Transverse colon (tissue), 4 donors: ENCODE data around the gene ZMYM4. TPM values are rescaled to one million over a fixed set of nuclear protein-coding genes. Genes with fewer than 3 reads are reported as not detected.

Experiments used
- DNase-seq: peaks from one replicate; pipeline ENCODE4 v3.0.0-alpha.2; 2019
- H3K27ac ChIP-seq, 4 donors: fragments of 200-600 bp; sonication (generic); 2 replicates each; pipeline ENCODE4 v1.5.1; 2016 to 2018; ENCODE audit warnings: inconsistent platforms in 4 of 4
- H3K27me3 ChIP-seq: fragments of 200-600 bp; sonication (generic); 2 replicates; pipeline ENCODE4 v1.5.1; 2017; ENCODE audit warnings: inconsistent platforms
- H3K36me3 ChIP-seq, 4 donors: fragments of 200-600 bp; sonication (generic); 2 replicates each; pipeline ENCODE4 v1.5.1; 2017 to 2019; ENCODE audit warnings: inconsistent platforms in 4 of 4
- H3K4me1 ChIP-seq, 4 donors: fragments of 200-600 bp; sonication (generic); 2 replicates each; pipeline ENCODE4 v1.5.1; 2017 to 2020; ENCODE audit warnings: inconsistent platforms in 4 of 4
- H3K4me3 ChIP-seq, 4 donors: fragments of 200-600 bp; sonication (generic); 1 replicate in 1 of 4; 2 replicates in 3 of 4; pipeline versions ENCODE4 v1.5.1 to v1.6.1; 2017 to 2019; ENCODE audit warnings: inconsistent platforms in 4 of 4
- H3K9me3 ChIP-seq, 2 donors: fragments of 200-600 bp; sonication (generic); 2 replicates each; pipeline ENCODE4 v1.5.1; 2017 to 2019; ENCODE audit warnings: inconsistent platforms in 2 of 2
- EP300 ChIP-seq: sonication (generic); formaldehyde crosslinking; IDR thresholded peaks from one replicate; pipeline ENCODE4 v1.6.1; 2017; ENCODE audit warnings: antibody characterized with exemption, low read depth
- POLR2A ChIP-seq: fragments of 450-650 bp; IDR thresholded peaks from one replicate; pipeline ENCODE4 v1.6.1; 2016; ENCODE audit warnings: antibody characterized with exemption, mild to moderate bottlenecking, moderate library complexity
- POLR2AphosphoS5 ChIP-seq, 3 donors: sonication (generic); formaldehyde crosslinking; IDR thresholded peaks; one replicate each; pipeline ENCODE4 v1.6.1; 2016; ENCODE audit warnings: antibody characterized with exemption in 3 of 3
- WGBS, 2 donors: methylation state at CpG; one replicate each; pipeline ENCODE4 v1.1.5; 2018; ENCODE audit warnings: low coverage in 1 of 2; 5-methylcytosine and 5-hydroxymethylcytosine counted together
- in situ Hi-C, 4 donors: fragments of 200-750 bp; cut with MboI; loops; one replicate each; pipeline versions ENCODE4 v1.15.0 to v1.15.1; 2017; ENCODE audit warnings: low sequenced_read_pairs in 3 of 4, low pct_ligation_motif_present in 1 of 4, low pct_unique_long_range_greater_than_20kb in 1 of 4
- intact Hi-C: fragments of 100-400 bp; cut with DNase I; formaldehyde crosslinking; loops from one replicate; pipeline ENCODE4 v1.15.1; 2023; ENCODE audit warnings: low total_unique reads
- total RNA-seq, 4 donors: library from RNA; depleted of rRNA; stranded (reverse); fragments of >200 nt; gene quantifications; one replicate each; pipeline ENCODE4 v1.1.0, GENCODE V29; 2016
- TF ChIP-seq, protein P1 (sequence below), 5 experiments: fragments of 200-600 bp in 3 of 5; fragments of 450-650 bp in 2 of 5; sonication (generic) in 3 of 5; IDR thresholded peaks; 1 replicate in 2 of 5; 2 replicates in 3 of 5; pipeline ENCODE4 v1.5.1; 2016 to 2017; ENCODE audit warnings: antibody characterized with exemption in 5 of 5, inconsistent platforms in 3 of 5, mild to moderate bottlenecking in 2 of 5, moderate library complexity in 1 of 5

Gene ZMYM4
- total RNA-seq, 4 donors from 2014 or later, result 7.9 to 27.9 (median 25.5) TPM

DNA sequence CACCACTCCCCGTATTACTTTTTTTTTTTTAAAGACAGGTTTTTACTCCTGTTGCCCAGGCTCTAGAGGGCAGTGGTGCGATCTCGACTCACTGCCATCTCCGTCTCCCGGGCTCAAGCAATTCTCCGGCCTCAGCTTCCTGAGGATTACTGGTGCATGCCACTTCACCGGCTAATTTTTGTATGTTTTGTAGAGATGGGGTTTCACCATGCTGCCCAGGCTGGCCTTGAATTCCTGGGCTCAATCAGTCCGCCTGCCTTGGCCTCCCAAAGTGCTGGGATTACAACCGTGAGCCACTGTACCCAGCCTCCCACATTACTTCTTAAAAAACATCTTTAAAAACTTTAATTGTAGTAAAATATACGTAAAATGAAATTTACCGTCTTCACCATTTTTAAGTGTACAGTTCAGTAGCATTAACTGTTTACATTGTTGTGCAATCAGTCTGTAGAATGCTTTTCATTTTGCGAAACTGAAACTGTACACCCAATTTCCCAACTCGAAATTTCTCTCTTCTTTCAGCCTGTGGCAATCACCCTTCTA lies 77.0 kb downstream of the ZMYM4 start:
- no peak overlapping the region for H3K4me3 ChIP-seq
- H3K9me3 ChIP-seq, result no peaks in the 10 kb centered on the region
- no peak overlapping the region for H3K27ac ChIP-seq
- WGBS, 2 donors, result 86 to 91% methylated on average over 13 of the region's 13 CpGs
- no peaks in the 10 kb centered on the region for H3K4me1 ChIP-seq
- intact Hi-C loops (no loop called here), in situ Hi-C loops (no loop called here)
- H3K36me3 ChIP-seq, result no peaks in the 10 kb centered on the region
- no peak for TF ChIP-seq EP300
- no peak for TF ChIP-seq POLR2AphosphoS5 (IDR thresholded peaks at IDR 0.05)
- TF ChIP-seq, protein P1, sequence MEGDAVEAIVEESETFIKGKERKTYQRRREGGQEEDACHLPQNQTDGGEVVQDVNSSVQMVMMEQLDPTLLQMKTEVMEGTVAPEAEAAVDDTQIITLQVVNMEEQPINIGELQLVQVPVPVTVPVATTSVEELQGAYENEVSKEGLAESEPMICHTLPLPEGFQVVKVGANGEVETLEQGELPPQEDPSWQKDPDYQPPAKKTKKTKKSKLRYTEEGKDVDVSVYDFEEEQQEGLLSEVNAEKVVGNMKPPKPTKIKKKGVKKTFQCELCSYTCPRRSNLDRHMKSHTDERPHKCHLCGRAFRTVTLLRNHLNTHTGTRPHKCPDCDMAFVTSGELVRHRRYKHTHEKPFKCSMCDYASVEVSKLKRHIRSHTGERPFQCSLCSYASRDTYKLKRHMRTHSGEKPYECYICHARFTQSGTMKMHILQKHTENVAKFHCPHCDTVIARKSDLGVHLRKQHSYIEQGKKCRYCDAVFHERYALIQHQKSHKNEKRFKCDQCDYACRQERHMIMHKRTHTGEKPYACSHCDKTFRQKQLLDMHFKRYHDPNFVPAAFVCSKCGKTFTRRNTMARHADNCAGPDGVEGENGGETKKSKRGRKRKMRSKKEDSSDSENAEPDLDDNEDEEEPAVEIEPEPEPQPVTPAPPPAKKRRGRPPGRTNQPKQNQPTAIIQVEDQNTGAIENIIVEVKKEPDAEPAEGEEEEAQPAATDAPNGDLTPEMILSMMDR (IDR thresholded peaks at IDR 0.05), result no peak
- no peak for TF ChIP-seq POLR2A
- no peaks in the 10 kb centered on the region for H3K27me3 ChIP-seq
- no peak for DNase-seq

DNA sequence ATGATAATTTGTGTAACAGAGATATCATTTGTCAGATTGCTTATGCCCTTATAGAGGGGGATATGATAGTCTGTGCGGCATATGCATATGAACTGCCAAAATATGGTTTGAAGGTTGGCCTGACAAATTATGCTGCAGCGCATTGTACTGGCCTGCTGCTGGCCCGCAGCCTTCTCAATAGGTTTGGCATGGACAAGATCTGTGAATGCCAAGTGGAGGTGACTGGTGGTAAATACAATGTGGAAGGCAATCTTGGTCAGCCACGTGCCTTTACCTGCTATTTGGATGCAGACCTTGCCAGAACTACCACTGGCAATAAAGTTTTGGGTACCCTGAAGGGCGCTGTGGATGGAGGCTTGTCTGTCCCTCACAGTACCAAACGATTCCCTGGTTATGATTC lies 82.4 kb downstream of the ZMYM4 start:
- Histone ChIP-seq H3K27ac (no peak overlapping the region), H3K9me3 (no peaks in the 10 kb centered on the region), H3K36me3 (peaks cover 0 to 4% (median 0%) of the 10 kb centered on the region in 4 donors), H3K4me3 (no peak overlapping the region), H3K4me1 (no peaks in the 10 kb centered on the region), H3K27me3 (no peaks in the 10 kb centered on the region)
- TF ChIP-seq POLR2AphosphoS5 (IDR thresholded peaks at IDR 0.05) (no peak), POLR2A (no peak), EP300 (no peak)
- TF ChIP-seq, protein P1 (IDR thresholded peaks at IDR 0.05), result no peak
- 86 to 92% methylated on average over 2 to 6 of the region's 6 CpGs for WGBS, 2 donors
- intact Hi-C loops, result no loop called here
- no peak for DNase-seq
- in situ Hi-C loops, result no loop called here

DNA sequence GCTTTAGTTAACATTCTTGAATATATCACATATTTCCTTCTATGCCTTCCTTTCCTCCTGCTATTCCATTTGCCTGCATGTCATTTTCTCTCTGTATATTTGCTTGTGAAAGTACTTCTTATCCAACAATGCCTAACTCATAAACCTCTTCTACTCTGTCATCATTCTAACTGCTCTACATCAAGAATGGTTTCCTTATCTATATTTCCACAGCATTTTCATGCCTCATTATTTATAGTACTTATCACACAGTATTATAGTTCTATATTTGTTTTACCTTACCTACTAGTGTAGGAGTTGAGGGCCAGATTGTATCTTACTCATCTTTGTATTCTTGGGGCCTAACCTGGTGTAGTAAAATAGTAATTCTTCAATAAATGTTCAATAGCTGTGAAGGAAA lies 91.5 kb downstream of the ZMYM4 start:
- peaks cover 0 to 10% (median 1%) of the 10 kb centered on the region in 4 donors for H3K4me1 ChIP-seq
- H3K9me3 ChIP-seq, result no peaks in the 10 kb centered on the region
- H3K36me3 ChIP-seq, result peaks cover 0 to 9% (median 4%) of the 10 kb centered on the region in 4 donors
- H3K27me3 ChIP-seq, result no peaks in the 10 kb centered on the region
- in situ Hi-C loops, result no loop called here
- intact Hi-C loops, result no loop called here
- TF ChIP-seq POLR2A (no peak), EP300 (no peak), POLR2AphosphoS5 (IDR thresholded peaks at IDR 0.05) (no peak)
- TF ChIP-seq, protein P1 (IDR thresholded peaks at IDR 0.05), result no peak
- no peak for DNase-seq
- H3K27ac ChIP-seq, result no peak overlapping the region
- H3K4me3 ChIP-seq, result no peak overlapping the region

DNA sequence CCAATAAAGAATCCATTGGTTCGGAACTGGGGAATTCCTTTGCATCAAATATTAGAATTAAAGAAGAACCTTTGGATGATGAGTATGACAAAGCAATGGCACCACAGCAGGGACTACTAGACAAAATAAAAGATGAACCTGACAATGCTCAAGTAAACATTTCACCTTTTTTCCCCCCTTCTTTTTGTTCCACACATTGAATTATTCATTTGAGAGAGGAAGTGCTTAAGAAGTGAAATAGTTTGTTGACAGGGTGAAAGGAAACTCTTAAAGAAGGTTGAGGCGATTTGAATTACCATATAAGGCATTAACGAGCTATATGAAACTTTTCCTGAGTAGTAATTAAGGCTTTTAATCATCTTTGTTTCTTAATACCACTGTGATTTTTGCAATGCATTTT lies 93.1 kb downstream of the ZMYM4 start:
- WGBS, 2 donors, result 76 to 81% methylated on average over 3 of the region's 3 CpGs
- intact Hi-C loops, result no loop called here
- TF ChIP-seq POLR2AphosphoS5 (IDR thresholded peaks at IDR 0.05) (no peak), POLR2A (no peak), EP300 (no peak)
- TF ChIP-seq, protein P1 (IDR thresholded peaks at IDR 0.05), result no peak

More for the DNA sequence above, 93.1 kb downstream of the ZMYM4 start:
- Histone ChIP-seq H3K9me3 (no peaks in the 10 kb centered on the region), H3K36me3 (peaks cover 0 to 9% (median 4%) of the 10 kb centered on the region in 4 donors), H3K27ac (no peak overlapping the region), H3K4me3 (no peak overlapping the region), H3K4me1 (peaks cover 0 to 10% (median 1%) of the 10 kb centered on the region in 4 donors), H3K27me3 (no peaks in the 10 kb centered on the region)
- no peak for DNase-seq
- in situ Hi-C loops, result no loop called here
